Neural cell (in vitro differentiated cells): ENCODE measurements around the gene CTTNBP2NL. TPM values are rescaled to one million over a fixed set of nuclear protein-coding genes. Genes with fewer than 3 reads are reported as not detected.

Experiments
- H2AFZ ChIP-seq: fragments of 200-600, 300-800 bp; sonication (generic), shearing (Covaris generic); 2 replicates; pipeline ENCODE4 v1.6.0; 2014; ENCODE audit warnings: low read depth, mild to moderate bottlenecking, antibody characterized with exemption, low read length, moderate library complexity
- H3F3A ChIP-seq: fragments of 200-600 bp; shearing (Covaris generic); 2 replicates; pipeline ENCODE4 v1.6.1; 2016; ENCODE audit warnings: mild to moderate bottlenecking, moderate library complexity, mixed read lengths, antibody characterized with exemption, low read length; ENCODE audit not compliant: insufficient read depth, poor library complexity, severe bottlenecking
- H3K27ac ChIP-seq: fragments of 200-600, 300-800 bp; sonication (generic), shearing (Covaris generic); 2 replicates; pipeline ENCODE4 v1.5.1; 2014; ENCODE audit warnings: mild to moderate bottlenecking, low read length, moderate library complexity
- H3K27me3 ChIP-seq: fragments of 300-800, 200-600 bp; sonication (generic), shearing (Covaris generic); 2 replicates; pipeline ENCODE4 v1.6.0; 2014; ENCODE audit warnings: mild to moderate bottlenecking, low read depth, low read length, moderate library complexity; ENCODE audit not compliant: insufficient read depth
- H3K36me3 ChIP-seq: fragments of 300-800, 200-600 bp; sonication (generic), shearing (Covaris generic); 2 replicates; pipeline ENCODE4 v1.5.1; 2014; ENCODE audit warnings: mild to moderate bottlenecking, antibody characterized with exemption, low read length, moderate library complexity; ENCODE audit not compliant: insufficient read depth
- H3K4me2 ChIP-seq: fragments of 300-800, 200-600 bp; sonication (generic), shearing (Covaris generic); 2 replicates; pipeline ENCODE4 v1.6.0; 2014; ENCODE audit warnings: mild to moderate bottlenecking, low read length
- H3K4me3 ChIP-seq: fragments of 300-800, 200-600 bp; sonication (generic), shearing (Covaris generic); 2 replicates; pipeline ENCODE4 v1.5.1; 2014; ENCODE audit warnings: mild to moderate bottlenecking, low read length, moderate library complexity
- H3K79me2 ChIP-seq: fragments of 200-600 bp; shearing (Covaris generic); replicated peaks from 2 replicates; pipeline ENCODE4 v1.6.0; 2014; ENCODE audit warnings: mild to moderate bottlenecking, low read length, moderate library complexity; ENCODE audit not compliant: insufficient read depth
- H3K9ac ChIP-seq: fragments of 300-800, 200-600 bp; sonication (generic), shearing (Covaris generic); 2 replicates; pipeline ENCODE4 v1.6.1; 2016; ENCODE audit warnings: mild to moderate bottlenecking, low read length, mixed read lengths
- H3K9me2 ChIP-seq: fragments of 200-600 bp; shearing (Covaris generic); 2 replicates; pipeline ENCODE4 v1.6.1; 2016; ENCODE audit warnings: mild to moderate bottlenecking, low read length, mixed read lengths; ENCODE audit not compliant: insufficient read depth
- H3K9me3 ChIP-seq: fragments of 200-600, 300-800 bp; sonication (generic), shearing (Covaris generic); 2 replicates; pipeline ENCODE4 v1.6.1; 2016; ENCODE audit warnings: mild to moderate bottlenecking, mixed run types, low read length, moderate library complexity, mixed read lengths
- H4K20me1 ChIP-seq: fragments of 200-600 bp; shearing (Covaris generic); 2 replicates; pipeline ENCODE4 v1.6.1; 2016; ENCODE audit warnings: mild to moderate bottlenecking, mixed run types; ENCODE audit not compliant: insufficient read depth
- EP300 ChIP-seq: fragments of 450-650 bp; conservative IDR thresholded peaks from 2 replicates; pipeline ENCODE4 v1.6.1; 2014; ENCODE audit warnings: antibody characterized with exemption, mild to moderate bottlenecking, moderate library complexity; ENCODE audit not compliant: poor library complexity, severe bottlenecking
- EZH2 ChIP-seq: fragments of 200-600, 300-800 bp; shearing (Covaris generic), sonication (generic); IDR thresholded peaks from 2 replicates; pipeline ENCODE4 v1.6.1; 2014; ENCODE audit warnings: antibody characterized with exemption, low read length, borderline replicate concordance, mild to moderate bottlenecking; ENCODE audit not compliant: insufficient read depth, poor library complexity, severe bottlenecking
- MXI1 ChIP-seq: fragments of 450-650 bp; conservative IDR thresholded peaks from 2 replicates; pipeline ENCODE4 v1.6.1; 2014; ENCODE audit warnings: antibody characterized with exemption, mild to moderate bottlenecking; ENCODE audit not compliant: poor library complexity, severe bottlenecking
- POLR2AphosphoS5 ChIP-seq: IDR thresholded peaks from 2 replicates; pipeline ENCODE4 v1.6.1; 2012
- RAD21 ChIP-seq: fragments of 450-650 bp; conservative IDR thresholded peaks from 2 replicates; pipeline ENCODE4 v1.6.1; 2014; ENCODE audit warnings: antibody characterized with exemption, mild to moderate bottlenecking, moderate library complexity
- SMC3 ChIP-seq: fragments of 450-650 bp; conservative IDR thresholded peaks from 2 replicates; pipeline ENCODE4 v1.6.1; 2014; ENCODE audit warnings: antibody characterized with exemption, mild to moderate bottlenecking, moderate library complexity; ENCODE audit not compliant: poor library complexity
- TAF1 ChIP-seq: IDR thresholded peaks from 2 replicates; pipeline ENCODE4 v1.6.1; 2012; ENCODE audit warnings: low read depth
- polyA plus RNA-seq: library from polyadenylated mRNA; depleted of rRNA; stranded (reverse); fragments of >200 nt; gene quantifications from 2 replicates; pipeline ENCODE4 v1.2.3, GENCODE V29; 2014
- TF ChIP-seq, protein P1 (sequence below): fragments of 450-650 bp; IDR thresholded peaks from 2 replicates; pipeline ENCODE4 v1.5.1; 2014; ENCODE audit warnings: antibody characterized with exemption, mild to moderate bottlenecking, moderate library complexity; ENCODE audit not compliant: poor library complexity, severe bottlenecking
- TF ChIP-seq, protein P2 (sequence below): IDR thresholded peaks from 2 replicates; pipeline ENCODE4 v1.6.1; 2012; ENCODE audit warnings: borderline replicate concordance

The CTTNBP2NL gene
- polyA plus RNA-seq, 1 donor from 2014 or later, result 11.8 TPM

DNA sequence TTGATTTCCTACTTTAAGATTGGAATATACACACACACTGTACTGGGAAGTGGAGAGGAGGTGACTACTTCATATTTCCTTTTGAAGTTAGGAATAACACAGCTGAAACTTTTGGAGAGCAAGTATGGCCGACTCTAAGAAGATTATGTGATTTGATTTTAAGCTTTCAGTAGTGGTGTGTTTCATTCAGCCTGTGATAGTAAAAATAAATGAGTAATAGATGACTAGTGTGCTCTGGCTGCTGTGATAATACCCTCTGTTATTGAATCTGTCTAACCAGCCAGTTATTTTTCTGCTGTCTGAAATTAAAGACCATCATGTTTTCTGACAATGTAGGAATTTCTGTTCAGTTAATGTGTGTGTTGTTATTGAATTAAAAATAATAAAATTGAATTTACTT lies 48.3 kb downstream of the CTTNBP2NL start:
- Histone ChIP-seq H3K36me3 (peaks cover 11% of the 10 kb centered on the region), H3K9me3 (no peaks in the 10 kb centered on the region), H3K9me2 (no peaks in the 10 kb centered on the region), H3K9ac (no peak overlapping the region), H4K20me1 (no peaks in the 10 kb centered on the region), H3F3A (no peaks in the 10 kb centered on the region), H3K27ac (no peak overlapping the region), H2AFZ (no peak overlapping the region), H3K4me3 (no peak overlapping the region), H3K79me2 (peaks cover 19% of the 10 kb centered on the region), H3K27me3 (no peaks in the 10 kb centered on the region), H3K4me2 (no peak overlapping the region)
- TF ChIP-seq MXI1 (no peak), RAD21 (no peak), TAF1 (no peak), EZH2 (no peak)

DNA sequence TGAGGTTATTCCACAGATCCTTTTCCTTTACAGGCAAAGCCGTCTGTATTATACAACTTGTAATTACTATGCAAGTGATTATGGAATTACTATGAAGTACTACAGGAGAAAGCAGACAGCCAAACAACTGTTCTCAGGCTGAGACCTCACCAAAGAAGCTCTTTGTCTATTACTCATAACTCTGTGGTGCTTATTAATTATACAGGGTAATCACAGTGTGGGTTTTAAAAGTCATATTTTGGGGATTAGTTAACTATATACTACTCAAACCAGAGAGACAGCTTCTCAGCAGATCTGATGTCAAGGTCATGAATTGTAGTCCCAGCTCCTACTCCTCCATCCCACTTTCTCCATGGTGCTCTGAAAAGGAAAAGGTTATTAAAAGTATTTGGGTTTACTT lies 49.6 kb downstream of the CTTNBP2NL start:
- Histone ChIP-seq H3F3A (no peaks in the 10 kb centered on the region), H3K27me3 (no peaks in the 10 kb centered on the region), H3K9me3 (no peaks in the 10 kb centered on the region), H2AFZ (no peak overlapping the region), H3K79me2 (peaks cover 19% of the 10 kb centered on the region), H3K4me2 (no peak overlapping the region), H3K4me3 (no peak overlapping the region), H3K36me3 (peaks cover 11% of the 10 kb centered on the region), H3K9ac (no peak overlapping the region), H3K9me2 (no peaks in the 10 kb centered on the region), H4K20me1 (no peaks in the 10 kb centered on the region), H3K27ac (no peak overlapping the region)
- no peak for TF ChIP-seq TAF1
- TF ChIP-seq POLR2AphosphoS5, result no peak
- no peak for TF ChIP-seq EP300
- no peak for TF ChIP-seq RAD21
- TF ChIP-seq, protein P1, sequence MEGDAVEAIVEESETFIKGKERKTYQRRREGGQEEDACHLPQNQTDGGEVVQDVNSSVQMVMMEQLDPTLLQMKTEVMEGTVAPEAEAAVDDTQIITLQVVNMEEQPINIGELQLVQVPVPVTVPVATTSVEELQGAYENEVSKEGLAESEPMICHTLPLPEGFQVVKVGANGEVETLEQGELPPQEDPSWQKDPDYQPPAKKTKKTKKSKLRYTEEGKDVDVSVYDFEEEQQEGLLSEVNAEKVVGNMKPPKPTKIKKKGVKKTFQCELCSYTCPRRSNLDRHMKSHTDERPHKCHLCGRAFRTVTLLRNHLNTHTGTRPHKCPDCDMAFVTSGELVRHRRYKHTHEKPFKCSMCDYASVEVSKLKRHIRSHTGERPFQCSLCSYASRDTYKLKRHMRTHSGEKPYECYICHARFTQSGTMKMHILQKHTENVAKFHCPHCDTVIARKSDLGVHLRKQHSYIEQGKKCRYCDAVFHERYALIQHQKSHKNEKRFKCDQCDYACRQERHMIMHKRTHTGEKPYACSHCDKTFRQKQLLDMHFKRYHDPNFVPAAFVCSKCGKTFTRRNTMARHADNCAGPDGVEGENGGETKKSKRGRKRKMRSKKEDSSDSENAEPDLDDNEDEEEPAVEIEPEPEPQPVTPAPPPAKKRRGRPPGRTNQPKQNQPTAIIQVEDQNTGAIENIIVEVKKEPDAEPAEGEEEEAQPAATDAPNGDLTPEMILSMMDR, result no peak
- TF ChIP-seq SMC3, result no peak
- TF ChIP-seq EZH2, result no peak
- TF ChIP-seq, protein P2, sequence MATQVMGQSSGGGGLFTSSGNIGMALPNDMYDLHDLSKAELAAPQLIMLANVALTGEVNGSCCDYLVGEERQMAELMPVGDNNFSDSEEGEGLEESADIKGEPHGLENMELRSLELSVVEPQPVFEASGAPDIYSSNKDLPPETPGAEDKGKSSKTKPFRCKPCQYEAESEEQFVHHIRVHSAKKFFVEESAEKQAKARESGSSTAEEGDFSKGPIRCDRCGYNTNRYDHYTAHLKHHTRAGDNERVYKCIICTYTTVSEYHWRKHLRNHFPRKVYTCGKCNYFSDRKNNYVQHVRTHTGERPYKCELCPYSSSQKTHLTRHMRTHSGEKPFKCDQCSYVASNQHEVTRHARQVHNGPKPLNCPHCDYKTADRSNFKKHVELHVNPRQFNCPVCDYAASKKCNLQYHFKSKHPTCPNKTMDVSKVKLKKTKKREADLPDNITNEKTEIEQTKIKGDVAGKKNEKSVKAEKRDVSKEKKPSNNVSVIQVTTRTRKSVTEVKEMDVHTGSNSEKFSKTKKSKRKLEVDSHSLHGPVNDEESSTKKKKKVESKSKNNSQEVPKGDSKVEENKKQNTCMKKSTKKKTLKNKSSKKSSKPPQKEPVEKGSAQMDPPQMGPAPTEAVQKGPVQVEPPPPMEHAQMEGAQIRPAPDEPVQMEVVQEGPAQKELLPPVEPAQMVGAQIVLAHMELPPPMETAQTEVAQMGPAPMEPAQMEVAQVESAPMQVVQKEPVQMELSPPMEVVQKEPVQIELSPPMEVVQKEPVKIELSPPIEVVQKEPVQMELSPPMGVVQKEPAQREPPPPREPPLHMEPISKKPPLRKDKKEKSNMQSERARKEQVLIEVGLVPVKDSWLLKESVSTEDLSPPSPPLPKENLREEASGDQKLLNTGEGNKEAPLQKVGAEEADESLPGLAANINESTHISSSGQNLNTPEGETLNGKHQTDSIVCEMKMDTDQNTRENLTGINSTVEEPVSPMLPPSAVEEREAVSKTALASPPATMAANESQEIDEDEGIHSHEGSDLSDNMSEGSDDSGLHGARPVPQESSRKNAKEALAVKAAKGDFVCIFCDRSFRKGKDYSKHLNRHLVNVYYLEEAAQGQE, result no peak
- TF ChIP-seq MXI1, result no peak

DNA sequence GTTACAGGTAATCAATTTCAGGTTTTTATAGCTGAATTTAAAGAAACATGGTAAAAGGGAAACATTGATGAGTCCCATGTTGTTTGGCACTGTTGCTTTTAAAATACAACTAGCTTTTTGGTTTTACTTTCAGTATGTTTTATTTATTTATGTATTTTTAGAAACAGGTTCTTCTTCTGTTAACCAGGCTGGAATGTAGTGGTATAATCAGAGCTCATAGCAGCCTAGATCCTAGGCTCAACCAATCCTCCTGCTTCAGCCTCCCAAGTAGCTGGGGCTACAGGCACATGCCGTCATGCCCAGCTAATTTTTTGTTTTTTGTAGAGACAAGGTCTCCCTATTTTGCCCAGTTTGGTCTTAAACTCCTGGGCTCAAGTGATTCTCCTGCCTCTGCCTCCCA lies 50.4 kb downstream of the CTTNBP2NL start:
- TF ChIP-seq, protein P2, result no peak
- TF ChIP-seq EZH2 (no peak), POLR2AphosphoS5 (no peak), SMC3 (no peak), EP300 (no peak), MXI1 (no peak)
- TF ChIP-seq, protein P1, result no peak
- no peaks in the 10 kb centered on the region for H4K20me1 ChIP-seq
- no peaks in the 10 kb centered on the region for H3K27me3 ChIP-seq
- H3K27ac ChIP-seq, result no peak overlapping the region
- H3F3A ChIP-seq, result no peaks in the 10 kb centered on the region
- H3K4me3 ChIP-seq, result no peak overlapping the region
- no peak overlapping the region for H2AFZ ChIP-seq
- no peaks in the 10 kb centered on the region for H3K9me3 ChIP-seq
- peaks cover 7% of the 10 kb centered on the region for H3K36me3 ChIP-seq
- no peak overlapping the region for H3K9ac ChIP-seq
- peaks cover 17% of the 10 kb centered on the region for H3K79me2 ChIP-seq
- no peak overlapping the region for H3K4me2 ChIP-seq
- H3K9me2 ChIP-seq, result no peaks in the 10 kb centered on the region
